HepG2 (cell line): Measurements from ENCODE around the gene SPAG9. TPM values are rescaled to one million over a fixed set of nuclear protein-coding genes. Genes with fewer than 3 reads are reported as not detected.

Experiments
- ATAC-seq: fragments of 200-7000 bp; cut with Tn5 transposase; 3 replicates; pipeline ENCODE4 v1.9.1; 2020; ENCODE audit warnings: mild to moderate bottlenecking, moderate library complexity
- BruUV-seq: library from RNA; stranded (reverse); fragments of 400-500 nt; replicated peaks from 2 replicates; lab custom pipeline; 2021; lab: Mats Ljungman, UMichigan
- CTCF ChIA-PET: fragments of 300-600 bp; formaldehyde crosslinking; extraction: SDS; loops from one replicate; lab custom pipeline; 2021; ENCODE audit warnings: low total read pairs, inconsistent platforms, low intra/inter-chr PET ratio; lab: Yijun Ruan, JAX
- POLR2A ChIA-PET: fragments of 350-600 bp; sonication (Branson Sonifier 250); formaldehyde crosslinking; loops from one replicate; lab custom pipeline; 2020; ENCODE audit warnings: antibody characterized with exemption, inconsistent platforms; lab: Yijun Ruan, JAX
- DNase-seq: peaks from one replicate; pipeline ENCODE4 v3.0.0-alpha.2; 2015; ENCODE audit warnings: low spot score
- FAIRE-seq: peaks from 3 replicates; lab custom pipeline; 2011; peaks lifted over from hg19 to GRCh38; lab: Jason Lieb, UNC
- H2AFZ ChIP-seq: one replicate; pipeline ENCODE4 v1.6.1; 2011; ENCODE audit warnings: low read length, inconsistent platforms
- H3K27ac ChIP-seq: fragments of 300-600 bp; 3 replicates; pipeline ENCODE4 v1.8.0; 2011; ENCODE audit warnings: mixed run types, mild to moderate bottlenecking, mixed read lengths, low read length, inconsistent platforms; ENCODE audit not compliant: insufficient read depth; ENCODE audit errors: extremely low read length
- H3K27me3 ChIP-seq, 2 experiments: fragments of 200-600 bp in 1 of 2; 2 replicates in 1 of 2; 3 replicates in 1 of 2; pipeline versions ENCODE4 v1.6.0 to v1.8.0; 2011; ENCODE audit warnings: low read length in 2 of 2, mild to moderate bottlenecking in 2 of 2, moderate library complexity in 2 of 2, inconsistent platforms in 1 of 2; ENCODE audit not compliant: insufficient read depth in 2 of 2, control insufficient read depth in 1 of 2
- H3K36me3 ChIP-seq, 2 experiments: fragments of 200-600 bp in 1 of 2; replicated peaks in 1 of 2; 2 replicates in 1 of 2; 3 replicates in 1 of 2; pipeline versions ENCODE4 v1.5.1 to v1.8.0; 2011; ENCODE audit warnings: low read length in 2 of 2, inconsistent platforms in 1 of 2; ENCODE audit not compliant: insufficient read depth in 2 of 2, control insufficient read depth in 1 of 2
- H3K4me1 ChIP-seq: 2 replicates; pipeline ENCODE4 v1.5.1; 2012; ENCODE audit warnings: low read length, inconsistent platforms; ENCODE audit not compliant: insufficient read depth
- H3K4me2 ChIP-seq: 2 replicates; pipeline ENCODE4 v1.6.0; 2011; ENCODE audit warnings: low read depth, low read length, inconsistent platforms
- H3K4me3 ChIP-seq, 3 experiments: fragments of 200-600 bp in 1 of 3; sonication (generic), shearing (Covaris generic) in 1 of 3; replicated peaks in 1 of 3; 2 replicates each; pipeline ENCODE4 v1.5.1; 2011 to 2016; ENCODE audit warnings: low read length in 3 of 3, inconsistent platforms in 2 of 3, low read depth in 2 of 3, mild to moderate bottlenecking in 2 of 3, control low read depth in 1 of 3, mixed read lengths in 1 of 3; ENCODE audit not compliant: insufficient read depth in 1 of 3
- H3K79me2 ChIP-seq: one replicate; pipeline ENCODE4 v1.6.1; 2011; ENCODE audit warnings: low read length, inconsistent platforms; ENCODE audit not compliant: insufficient read depth
- H3K9ac ChIP-seq: 2 replicates; pipeline ENCODE4 v1.6.0; 2011; ENCODE audit warnings: mild to moderate bottlenecking, low read depth, low read length, inconsistent platforms; ENCODE audit not compliant: insufficient read depth
- H3K9me3 ChIP-seq: 2 replicates; pipeline ENCODE4 v1.5.1; 2012; ENCODE audit warnings: mild to moderate bottlenecking, low read length
- H4K20me1 ChIP-seq: 2 replicates; pipeline ENCODE4 v1.6.0; 2011; ENCODE audit warnings: inconsistent platforms, mild to moderate bottlenecking, low read length, moderate library complexity; ENCODE audit not compliant: insufficient read depth
- CBX5 ChIP-seq: sonication (generic); formaldehyde crosslinking; IDR thresholded peaks from 2 replicates; pipeline ENCODE4 v1.4.0; 2020; ENCODE audit warnings: missing genetic modification reagents, borderline replicate concordance
- KAT7 ChIP-seq: IDR thresholded peaks from 2 replicates; pipeline ENCODE4 v1.6.1; 2018; ENCODE audit warnings: borderline replicate concordance, missing compliant biosample characterization
- MBNL3 ChIP-seq: fragments of 250-450 bp; sonication (Bioruptor Pico); conservative IDR thresholded peaks from 2 replicates; pipeline ENCODE4 v1.8.0; 2022; ENCODE audit warnings: mild to moderate bottlenecking, inconsistent platforms
- TAF15 ChIP-seq: fragments of 200-400 bp; formaldehyde crosslinking; IDR thresholded peaks from one replicate; pipeline ENCODE4 v1.6.1; 2018; ENCODE audit warnings: mild to moderate bottlenecking, low read depth, low read length; ENCODE audit not compliant: poor library complexity, severe bottlenecking
- THAP7 ChIP-seq: sonication (generic); formaldehyde crosslinking; IDR thresholded peaks from 2 replicates; pipeline ENCODE4 v1.8.1; 2023; ENCODE audit warnings: mild to moderate bottlenecking, missing genetic modification reagents
- ZNF746 ChIP-seq: sonication (generic); formaldehyde crosslinking; IDR thresholded peaks from 2 replicates; pipeline ENCODE4 v1.8.0; 2022; ENCODE audit warnings: mild to moderate bottlenecking, missing genetic modification reagents
- WGBS: methylation state at CpG from one replicate; pipeline ENCODE4 v1.1.6; 2017; ENCODE audit warnings: low lambda C conversion rate; 5-methylcytosine and 5-hydroxymethylcytosine counted together
- in situ Hi-C: cut with HindIII; loops from 2 replicates; pipeline ENCODE4 v1.10.0; 2017; ENCODE audit warnings: low pct_unique_long_range_greater_than_20kb; ENCODE audit not compliant: extremely low pct_ligation_motif_present
- intact Hi-C: fragments of 100-400 bp; cut with micrococcal nuclease; formaldehyde crosslinking; loops from one replicate; pipeline ENCODE4 v1.10.0; 2022; ENCODE audit not compliant: unreplicated experiment
- polyA plus RNA-seq, 8 experiments: library from polyadenylated mRNA; depleted of rRNA in 3 of 8; stranded (reverse) in 7 of 8; unstranded in 1 of 8; fragments of >200 nt; fragmentation: Illumina TruSeq in 4 of 8; extraction: Trizol in 4 of 8; gene quantifications; 2 replicates each; pipeline versions ENCODE4 v1.2.1 to v1.2.3, GENCODE V29; 2011 to 2016; ENCODE audit warnings: low read depth in 4 of 8, missing spikeins in 1 of 8, mixed read lengths in 1 of 8; ENCODE audit not compliant: insufficient read depth in 1 of 8
- total RNA-seq, 5 experiments: library from RNA; depleted of rRNA; stranded (reverse); fragments of >200 nt; fragmentation: Illumina TruSeq; extraction: Trizol; gene quantifications; 2 replicates each; pipeline ENCODE4 v1.2.3, GENCODE V29; 2016; ENCODE audit warnings: low read depth in 1 of 5
- TF ChIP-seq, protein P1 (sequence below): sonication (generic); formaldehyde crosslinking; IDR thresholded peaks from 2 replicates; pipeline ENCODE4 v1.5.0; 2020; ENCODE audit warnings: missing genetic modification reagents, mild to moderate bottlenecking, borderline replicate concordance
- TF ChIP-seq, protein P2 (sequence below): sonication (generic); formaldehyde crosslinking; IDR thresholded peaks from 2 replicates; pipeline ENCODE4 v1.9.0; 2021; ENCODE audit warnings: missing genetic modification reagents, borderline replicate concordance

The SPAG9 gene
- total and polyA plus RNA-seq, 2 of the 13 experiments (the other 11 are each of a cell fraction or from before 2014, with no cell fraction given), result 43.2 to 78.6 TPM

- TF ChIP-seq TAF15, result no peak
- TF ChIP-seq CBX5 (CRISPR knock-in tag), result no peak
These were observed 103.4 kb downstream of the SPAG9 start (continued) for GRCh38 chr17:51017270-51017669.

- Histone ChIP-seq H3K9me3 (no peaks in the 10 kb centered on the region), H3K4me1 (no peaks in the 10 kb centered on the region), H3K4me2 (no peak overlapping the region)
- no peak for ATAC-seq
- TF ChIP-seq, protein P1, sequence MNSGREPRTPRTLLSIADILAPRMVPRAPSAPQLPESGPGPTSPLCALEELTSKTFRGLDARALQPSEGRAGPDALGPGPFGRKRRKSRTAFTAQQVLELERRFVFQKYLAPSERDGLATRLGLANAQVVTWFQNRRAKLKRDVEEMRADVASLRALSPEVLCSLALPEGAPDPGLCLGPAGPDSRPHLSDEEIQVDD (CRISPR knock-in tag), result no peak
- TF ChIP-seq ZNF746 (CRISPR knock-in tag) (no peak), KAT7 (no peak), THAP7 (CRISPR knock-in tag) (no peak), MBNL3 (CRISPR knock-in tag) (no peak)
- TF ChIP-seq, protein P2, sequence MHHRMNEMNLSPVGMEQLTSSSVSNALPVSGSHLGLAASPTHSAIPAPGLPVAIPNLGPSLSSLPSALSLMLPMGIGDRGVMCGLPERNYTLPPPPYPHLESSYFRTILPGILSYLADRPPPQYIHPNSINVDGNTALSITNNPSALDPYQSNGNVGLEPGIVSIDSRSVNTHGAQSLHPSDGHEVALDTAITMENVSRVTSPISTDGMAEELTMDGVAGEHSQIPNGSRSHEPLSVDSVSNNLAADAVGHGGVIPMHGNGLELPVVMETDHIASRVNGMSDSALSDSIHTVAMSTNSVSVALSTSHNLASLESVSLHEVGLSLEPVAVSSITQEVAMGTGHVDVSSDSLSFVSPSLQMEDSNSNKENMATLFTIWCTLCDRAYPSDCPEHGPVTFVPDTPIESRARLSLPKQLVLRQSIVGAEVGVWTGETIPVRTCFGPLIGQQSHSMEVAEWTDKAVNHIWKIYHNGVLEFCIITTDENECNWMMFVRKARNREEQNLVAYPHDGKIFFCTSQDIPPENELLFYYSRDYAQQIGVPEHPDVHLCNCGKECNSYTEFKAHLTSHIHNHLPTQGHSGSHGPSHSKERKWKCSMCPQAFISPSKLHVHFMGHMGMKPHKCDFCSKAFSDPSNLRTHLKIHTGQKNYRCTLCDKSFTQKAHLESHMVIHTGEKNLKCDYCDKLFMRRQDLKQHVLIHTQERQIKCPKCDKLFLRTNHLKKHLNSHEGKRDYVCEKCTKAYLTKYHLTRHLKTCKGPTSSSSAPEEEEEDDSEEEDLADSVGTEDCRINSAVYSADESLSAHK (CRISPR knock-in tag), result no peak
- TF ChIP-seq, all 625 proteins: peak for 0
- Histone ChIP-seq H2AFZ (no peak overlapping the region), H3K4me3 (no peak overlapping the region), H3K36me3 (peaks cover 25 to 74% of the 10 kb centered on the region in 2 experiments), H3K27ac (no peak overlapping the region), H3K79me2 (no peaks in the 10 kb centered on the region), H3K9ac (no peak overlapping the region), H3K27me3 (no peaks in the 10 kb centered on the region), H4K20me1 (no peaks in the 10 kb centered on the region)
- BruUV-seq, result no TSS peak
- ChIA-PET POLR2A (no interaction called here), CTCF (no interaction called here)
- intact Hi-C loops, result no loop called here
- in situ Hi-C loops, result no loop called here
- DNase-seq (no peak), FAIRE-seq (no peak)
- WGBS, result 99% methylated on average over 1 of the region's 1 CpG
These were observed 104.6 kb downstream of the SPAG9 start for GRCh38 chr17:51016099-51016498.
